Measurements from ENCODE around the gene CAPN1. TPM values are rescaled to one million over a fixed set of nuclear protein-coding genes. Genes with fewer than 3 reads are reported as not detected.

The CAPN1 gene
- total and polyA plus RNA-seq, 12 donors: 61.6 to 110 (median 84.8) TPM

GRCh38 chr11:65150509-65151299, 31.0 kb upstream of the CAPN1 start:
- H3K36me3 ChIP-seq: no peaks in the 10 kb centered on the region
- H3K9me3 ChIP-seq: peaks cover 0 to 7% (median 0%) of the 10 kb centered on the region in 11 donors
- intact Hi-C loops (cut with DNase I): no loop called here
- no peak for TF ChIP-seq CTCF (IDR thresholded peaks at IDR 0.05)
- peak; percentile 75 to 81 for DNase-seq
- WGBS, 2 donors: 26 to 29% methylated on average over 12 of the region's 12 CpGs
- no peak overlapping the region for H3K4me3 ChIP-seq
- H3K27ac ChIP-seq: peak overlapping the region; percentile 46 to 82 (median 71)
- ATAC-seq: peak; percentile 81 to 98 (median 94)
- no peaks in the 10 kb centered on the region for H3K27me3 ChIP-seq
- H3K4me1 ChIP-seq: peaks cover 0 to 32% (median 11%) of the 10 kb centered on the region in 9 donors

- no peaks in the 10 kb centered on the region for H3K36me3 ChIP-seq
- H3K27ac ChIP-seq: peak overlapping the region in 8 of 10 donors; percentile 46 to 82 (median 72)
- DNase-seq (no peak), ATAC-seq (no peak)
- H3K4me3 ChIP-seq: no peak overlapping the region
- WGBS, 2 donors: 77% methylated on average over 3 of the region's 3 CpGs
- intact Hi-C loops (cut with DNase I): no loop called here
- H3K9me3 ChIP-seq: peaks cover 0 to 7% (median 0%) of the 10 kb centered on the region in 11 donors
- TF ChIP-seq CTCF (IDR thresholded peaks at IDR 0.05): no peak
- peaks cover 0 to 32% (median 11%) of the 10 kb centered on the region in 9 donors for H3K4me1 ChIP-seq
- H3K27me3 ChIP-seq: no peaks in the 10 kb centered on the region
Observed at GRCh38 chr11:65151331-65151899, 30.3 kb upstream of the CAPN1 start.

- Histone ChIP-seq H3K9me3 (peaks cover 0 to 6% (median 0%) of the 10 kb centered on the region in 11 donors), H3K27me3 (no peaks in the 10 kb centered on the region), H3K4me3 (no peak overlapping the region), H3K36me3 (no peaks in the 10 kb centered on the region), H3K27ac (peak overlapping the region in 1 of 10 donors; percentile 76), H3K4me1 (peaks cover 0 to 32% (median 11%) of the 10 kb centered on the region in 9 donors)
- ATAC-seq: no peak
- 77 to 82% methylated on average over 2 of the region's 2 CpGs for WGBS, 2 donors
- intact Hi-C loops (cut with DNase I): no loop called here
- TF ChIP-seq CTCF (IDR thresholded peaks at IDR 0.05): no peak
- DNase-seq: no peak
Observed at GRCh38 chr11:65152122-65152521, 29.6 kb upstream of the CAPN1 start.

- no peak for TF ChIP-seq CTCF (IDR thresholded peaks at IDR 0.05)
- Histone ChIP-seq H3K27ac (no peak overlapping the region), H3K4me1 (peaks cover 0 to 17% (median 0%) of the 10 kb centered on the region in 9 donors), H3K4me3 (no peak overlapping the region), H3K27me3 (no peaks in the 10 kb centered on the region), H3K36me3 (no peaks in the 10 kb centered on the region), H3K9me3 (no peaks in the 10 kb centered on the region)
- intact Hi-C loops (cut with DNase I): no loop called here
- DNase-seq (no peak), ATAC-seq (no peak)
- WGBS, 2 donors: 94 to 97% methylated on average over 3 of the region's 3 CpGs
Observed at GRCh38 chr11:65156256-65156655, 25.5 kb upstream of the CAPN1 start.
